Hepatocyte (in vitro differentiated cells): ENCODE data around the gene GPR35.

Experiments used
- EZH2phosphoT487 ChIP-seq: fragments of 200-600 bp; sonication (generic); IDR thresholded peaks from one replicate; pipeline ENCODE4 v1.6.1; 2018; ENCODE audit warnings: antibody characterized with exemption, mild to moderate bottlenecking, low read depth, moderate library complexity; ENCODE audit not compliant: unreplicated experiment, severe bottlenecking
- TF ChIP-seq, protein P1 (sequence below): fragments of 200-600 bp; sonication (generic); IDR thresholded peaks from 2 replicates; pipeline ENCODE4 v1.5.1; 2016; ENCODE audit warnings: antibody characterized with exemption, mild to moderate bottlenecking; ENCODE audit not compliant: poor library complexity

GRCh38 chr2:240582781-240583180 is 42.5 kb upstream of the GPR35 start:
- no peak for TF ChIP-seq EZH2phosphoT487
- TF ChIP-seq, protein P1, sequence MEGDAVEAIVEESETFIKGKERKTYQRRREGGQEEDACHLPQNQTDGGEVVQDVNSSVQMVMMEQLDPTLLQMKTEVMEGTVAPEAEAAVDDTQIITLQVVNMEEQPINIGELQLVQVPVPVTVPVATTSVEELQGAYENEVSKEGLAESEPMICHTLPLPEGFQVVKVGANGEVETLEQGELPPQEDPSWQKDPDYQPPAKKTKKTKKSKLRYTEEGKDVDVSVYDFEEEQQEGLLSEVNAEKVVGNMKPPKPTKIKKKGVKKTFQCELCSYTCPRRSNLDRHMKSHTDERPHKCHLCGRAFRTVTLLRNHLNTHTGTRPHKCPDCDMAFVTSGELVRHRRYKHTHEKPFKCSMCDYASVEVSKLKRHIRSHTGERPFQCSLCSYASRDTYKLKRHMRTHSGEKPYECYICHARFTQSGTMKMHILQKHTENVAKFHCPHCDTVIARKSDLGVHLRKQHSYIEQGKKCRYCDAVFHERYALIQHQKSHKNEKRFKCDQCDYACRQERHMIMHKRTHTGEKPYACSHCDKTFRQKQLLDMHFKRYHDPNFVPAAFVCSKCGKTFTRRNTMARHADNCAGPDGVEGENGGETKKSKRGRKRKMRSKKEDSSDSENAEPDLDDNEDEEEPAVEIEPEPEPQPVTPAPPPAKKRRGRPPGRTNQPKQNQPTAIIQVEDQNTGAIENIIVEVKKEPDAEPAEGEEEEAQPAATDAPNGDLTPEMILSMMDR: no peak
